GM21576 (cell line): ENCODE data around the gene MIOS.

ENCODE experiments used
- ATAC-seq: cut with Tn5 transposase; IDR thresholded peaks from one replicate; pipeline ENCODE4 v1.9.1; 2021; ENCODE audit warnings: mild to moderate bottlenecking, moderate library complexity; ENCODE audit not compliant: unreplicated experiment

MIOS gene

DNA sequence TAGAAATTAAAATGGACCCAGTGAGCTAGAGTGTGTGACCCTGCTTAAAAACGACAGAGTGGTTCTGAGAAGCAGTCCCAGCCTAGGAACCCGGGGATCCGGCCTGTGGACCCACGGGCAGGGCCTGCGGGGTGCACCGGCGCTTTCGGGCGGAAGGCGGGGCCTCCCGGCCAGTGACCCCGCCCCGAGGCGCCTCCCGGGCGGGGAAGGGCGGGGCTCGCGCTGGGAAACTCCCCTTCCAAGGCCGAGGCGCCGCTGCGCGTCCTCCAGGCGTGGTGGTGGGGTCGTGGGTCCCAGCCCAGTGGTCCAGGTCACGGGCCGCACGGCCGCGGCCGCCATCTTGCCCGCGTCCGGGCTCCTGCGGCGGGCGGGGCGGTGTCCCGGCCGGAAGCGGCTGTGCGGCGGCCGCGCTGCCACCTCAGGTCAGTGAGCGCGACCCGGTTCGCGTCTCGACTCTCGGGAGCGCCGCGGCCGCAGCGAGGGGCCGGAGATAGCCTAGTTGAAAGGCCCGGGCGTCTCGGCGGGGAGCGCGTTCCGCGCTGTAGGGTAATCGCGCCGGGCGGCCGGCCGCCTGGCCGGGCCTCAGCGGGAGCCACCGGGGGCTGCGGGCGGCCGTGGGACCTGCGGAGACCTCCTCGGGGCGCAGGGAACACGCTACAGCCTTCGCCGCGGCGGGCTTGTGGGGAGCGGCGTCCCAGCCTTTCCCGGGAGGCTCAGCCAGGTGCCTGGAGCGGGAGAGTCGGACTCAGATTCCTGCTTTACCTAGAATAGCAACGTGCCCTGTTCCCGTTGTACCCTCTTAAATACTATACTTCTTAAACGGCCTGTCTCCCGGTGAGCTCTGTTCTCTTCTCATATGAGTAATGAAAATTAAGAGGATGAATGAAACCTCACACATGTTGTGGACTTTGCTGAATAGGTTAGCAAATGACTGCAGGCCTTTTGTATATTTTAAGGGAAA is at the start of gene MIOS:
Gene MIOS (plus strand): TSS at position 234 of the 961 bp plus-strand sequence. CDS start 5,592 bp downstream, outside the sequence.
- peak; percentile 65 for ATAC-seq

DNA sequence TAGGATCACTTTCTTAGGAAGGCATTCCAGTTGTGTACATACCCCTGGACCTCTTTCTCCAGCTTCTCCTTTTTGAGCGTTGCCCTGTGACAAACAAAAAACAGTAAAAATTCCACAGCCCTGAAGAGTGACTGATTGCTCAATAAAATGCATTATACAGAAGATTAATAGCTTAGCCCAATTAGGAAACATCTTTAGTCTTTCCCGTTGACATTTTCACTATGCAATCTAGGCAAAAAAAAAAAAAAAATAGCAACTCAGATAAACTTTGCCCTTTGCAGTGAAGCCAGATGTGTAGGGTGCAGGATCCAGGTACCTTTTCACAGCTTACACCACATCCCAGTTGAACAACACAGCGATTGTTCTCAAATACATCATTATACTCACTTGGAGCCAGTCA is 48.9 kb upstream of the MIOS start:
- ATAC-seq, result no peak

DNA sequence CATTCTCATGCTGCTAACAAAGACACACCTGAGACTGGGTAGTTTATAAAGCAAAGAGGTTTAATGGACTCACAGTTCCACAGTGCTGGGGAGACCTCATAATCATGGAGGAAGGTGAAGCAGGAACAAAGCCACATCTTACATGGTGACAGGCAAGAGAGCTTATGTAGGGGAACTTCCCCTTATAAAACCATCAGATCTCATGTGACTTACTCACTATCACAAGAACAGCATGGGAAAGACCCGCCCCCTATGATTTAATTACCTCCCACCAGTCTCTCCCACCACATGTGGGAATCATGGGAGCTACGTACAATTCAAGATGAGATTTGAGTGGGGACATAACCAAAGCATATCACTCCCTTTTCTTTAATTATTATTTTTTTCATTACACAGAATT is 47.6 kb upstream of the MIOS start:
- no peak for ATAC-seq

DNA sequence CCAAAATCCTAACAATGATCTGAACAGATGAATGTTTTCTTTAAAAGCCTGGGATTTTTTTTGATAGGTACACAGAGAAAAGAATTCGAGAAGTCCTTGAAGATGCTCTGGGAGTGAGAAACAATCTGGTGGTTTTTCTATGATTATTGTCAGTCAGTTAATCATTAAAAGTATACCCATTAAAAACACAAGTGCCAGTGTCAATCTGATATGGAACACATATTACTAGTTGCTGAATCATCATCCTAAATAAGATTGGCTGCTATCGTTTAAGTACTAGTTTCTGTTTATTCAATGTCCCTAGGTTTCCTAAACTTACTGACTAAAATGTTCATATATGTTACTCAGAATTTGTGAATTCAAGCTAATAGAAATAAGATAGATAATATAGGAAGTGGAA is 47.2 kb upstream of the MIOS start:
- no peak for ATAC-seq

DNA sequence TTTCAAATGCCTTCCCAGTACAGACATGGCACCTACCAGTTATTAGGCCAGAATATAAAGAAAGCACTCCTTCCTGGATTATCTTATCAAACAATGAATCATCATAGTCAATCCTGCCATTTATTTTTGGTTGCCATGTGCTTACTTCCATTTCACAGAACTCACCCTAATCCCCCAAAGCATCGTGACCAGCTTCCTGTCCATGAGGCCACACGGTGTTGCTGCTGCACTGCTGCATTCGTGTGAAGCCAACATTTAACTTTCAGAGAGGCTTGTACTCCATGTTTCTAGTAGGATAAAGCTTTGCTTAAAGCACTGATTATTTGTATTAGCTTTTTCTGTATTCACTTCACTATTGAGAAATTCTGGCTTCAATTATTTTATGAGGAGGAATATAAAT is 45.4 kb upstream of the MIOS start:
- no peak for ATAC-seq

DNA sequence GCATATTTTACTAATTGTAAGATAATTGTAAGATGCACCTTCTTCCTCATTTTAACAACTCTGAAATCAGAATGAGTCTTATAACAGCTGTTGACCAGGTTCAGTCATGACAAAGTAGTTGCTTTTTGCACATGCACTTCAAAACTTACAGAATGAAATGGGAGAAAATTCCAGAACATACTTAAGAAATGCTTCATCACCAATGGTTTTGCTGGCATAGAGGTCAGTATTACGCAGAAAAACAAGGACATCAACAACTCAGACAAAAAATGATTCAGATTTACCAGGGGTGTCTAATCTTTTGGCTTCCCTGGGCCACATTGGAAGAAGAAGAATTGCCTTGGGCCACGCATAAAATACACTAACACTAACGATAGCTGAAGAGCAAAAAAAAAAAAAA is 44.3 kb upstream of the MIOS start:
- no peak for ATAC-seq

DNA sequence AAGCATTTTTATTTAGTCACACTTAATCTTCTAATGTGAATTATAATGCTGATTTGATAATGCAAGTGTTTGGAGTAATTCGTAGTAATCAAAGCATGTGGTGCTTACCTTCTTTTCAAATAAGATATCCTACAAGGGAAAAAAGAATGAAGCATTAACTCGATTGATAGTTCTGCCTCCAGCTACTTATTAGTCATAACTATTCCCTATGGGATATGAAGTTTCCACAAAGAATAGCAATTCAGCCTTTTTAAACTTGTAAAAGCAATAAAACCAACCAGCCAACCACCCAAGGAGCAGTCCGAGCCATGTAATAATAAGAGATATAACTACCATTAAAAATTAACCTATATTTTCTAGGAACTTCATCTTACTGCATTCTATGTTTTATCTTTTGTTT is 42.6 kb upstream of the MIOS start:
- ATAC-seq, result no peak

DNA sequence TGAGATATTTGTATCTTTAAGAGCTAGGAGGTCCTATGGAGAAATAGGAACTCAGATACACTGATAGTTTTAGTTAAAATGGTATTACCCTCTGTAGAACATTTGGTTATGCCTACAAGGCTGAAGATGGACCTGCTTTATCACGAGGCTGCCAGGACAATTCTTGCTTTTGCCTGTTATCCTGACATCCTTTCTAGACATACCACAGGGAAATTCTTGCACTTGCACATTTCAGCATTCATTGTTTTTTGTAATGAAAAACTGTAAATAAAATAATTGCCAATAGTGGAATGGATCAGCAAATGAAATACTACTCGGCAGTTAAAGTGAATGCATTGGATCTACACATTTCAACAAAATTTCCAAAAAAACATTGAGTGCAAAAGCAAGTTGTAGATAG is 40.7 kb upstream of the MIOS start:
- ATAC-seq, result no peak

DNA sequence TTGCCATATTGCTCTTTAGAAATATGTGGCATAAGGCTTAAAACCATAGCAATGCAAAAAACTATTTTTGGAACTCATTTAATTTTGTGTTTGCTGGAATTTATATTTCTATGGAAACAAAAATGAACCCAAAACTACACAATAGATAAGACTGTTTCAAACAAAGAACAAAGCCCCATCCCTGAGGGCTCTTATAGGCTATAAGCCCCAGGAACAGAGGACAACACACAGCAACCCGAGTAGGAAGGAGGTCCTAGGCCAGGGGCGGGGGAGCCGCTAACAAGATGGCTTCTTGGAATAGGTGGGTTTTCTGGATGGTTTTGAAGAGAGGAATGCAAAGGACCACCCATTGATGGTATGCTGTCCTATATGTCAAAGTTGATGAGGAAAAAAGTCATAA is 39.6 kb upstream of the MIOS start:
- no peak for ATAC-seq

DNA sequence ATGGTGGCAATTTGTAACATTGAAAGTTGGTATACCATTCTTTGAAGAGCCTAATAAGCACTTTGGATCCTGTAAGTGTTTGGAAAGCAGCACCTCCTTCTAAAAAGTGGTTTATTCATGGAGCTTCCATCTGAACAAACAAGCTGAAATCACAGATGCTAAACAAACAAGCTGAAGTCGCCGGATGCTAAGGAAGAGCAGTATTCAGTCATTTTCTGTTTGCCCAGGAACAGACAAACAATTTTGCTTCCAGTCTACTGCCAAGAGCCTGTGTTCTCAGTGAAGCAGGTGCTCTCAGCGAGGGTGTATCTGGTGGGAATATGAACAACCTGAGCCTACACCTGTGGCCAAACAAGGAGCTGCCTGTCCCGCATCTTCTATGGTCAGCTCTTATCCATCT is 37.4 kb upstream of the MIOS start:
- ATAC-seq, result no peak

DNA sequence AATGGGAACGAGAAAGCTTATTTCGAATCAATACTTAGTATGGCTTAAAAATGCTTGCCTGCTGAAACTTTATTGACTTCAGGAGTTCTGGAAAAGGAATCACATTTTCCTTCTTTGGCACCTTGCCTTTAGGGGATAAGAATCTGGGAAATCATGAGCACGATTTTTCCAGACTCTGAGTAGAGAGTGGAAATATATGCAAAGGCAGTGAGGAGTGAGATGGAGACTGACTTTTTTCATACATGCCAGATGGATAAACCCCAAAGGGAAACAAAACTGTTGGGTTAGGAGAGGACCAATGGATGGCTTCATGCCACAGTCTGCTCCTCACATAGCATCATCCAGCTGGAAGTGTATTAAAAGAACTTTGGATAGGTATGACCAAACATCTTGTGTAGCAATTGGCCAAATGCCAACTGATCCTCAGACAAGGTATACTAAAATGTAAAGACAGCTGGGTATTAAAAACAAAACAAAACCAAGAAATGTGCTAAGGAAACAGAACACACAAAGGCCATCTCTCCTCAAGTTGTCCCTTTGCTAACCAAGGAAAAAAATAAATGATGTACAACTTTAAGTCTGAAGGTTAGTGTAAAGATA is 32.8 kb upstream of the MIOS start:
- no peak for ATAC-seq

DNA sequence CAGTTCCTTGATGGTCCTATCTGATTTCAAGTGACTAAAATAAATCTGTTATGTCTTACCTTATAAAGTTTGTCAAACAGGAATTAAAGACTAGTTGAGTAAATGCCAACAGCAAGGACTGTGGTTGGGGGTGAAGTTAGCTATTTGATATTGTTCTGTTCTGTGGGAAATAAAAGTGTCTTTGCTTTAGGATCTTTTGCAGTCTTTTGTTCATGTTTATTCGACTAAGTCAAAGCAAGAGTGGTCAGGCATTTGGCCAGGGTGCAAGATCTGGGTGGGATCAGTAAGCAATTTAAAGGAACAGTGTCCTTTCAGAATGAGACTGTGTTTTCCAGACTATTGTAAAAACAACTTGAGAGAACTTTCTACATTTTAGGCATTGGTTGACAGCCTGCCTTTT is 31.0 kb upstream of the MIOS start, which contains the start of gene COL28A1:
Gene COL28A1 (minus strand): TSS at position 183 of the 400 bp plus-strand sequence. CDS start 2,998 bp downstream, outside the sequence.
- no peak for ATAC-seq

DNA sequence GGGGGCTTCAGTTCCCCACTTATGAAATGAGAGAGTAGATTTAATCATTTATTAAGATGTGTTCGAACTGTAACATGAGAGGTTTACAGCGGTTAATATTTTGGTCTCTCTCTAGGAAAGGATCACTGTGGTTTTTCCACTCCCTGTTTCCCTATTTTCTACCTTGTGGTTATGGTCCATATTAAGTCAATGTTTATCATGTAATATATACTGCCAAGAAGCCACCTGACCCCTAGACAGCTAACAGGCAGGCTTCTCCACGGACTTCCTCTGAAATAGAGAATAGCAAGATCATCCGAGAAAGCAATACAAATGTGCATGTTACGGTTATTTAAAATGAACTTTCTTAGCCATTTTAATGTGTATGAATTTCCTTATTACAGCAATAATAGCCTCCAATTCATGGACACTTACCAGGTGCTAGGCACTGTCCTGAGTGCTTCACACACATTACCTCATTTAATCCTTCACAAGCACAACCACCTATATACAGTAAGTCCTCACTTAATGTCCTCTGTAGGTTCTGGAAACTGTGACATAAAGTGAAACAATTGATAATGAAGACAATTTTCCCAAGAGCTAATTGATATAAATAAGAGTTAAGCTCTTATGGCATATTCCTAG is 30.2 kb upstream of the MIOS start:
- ATAC-seq, result no peak

DNA sequence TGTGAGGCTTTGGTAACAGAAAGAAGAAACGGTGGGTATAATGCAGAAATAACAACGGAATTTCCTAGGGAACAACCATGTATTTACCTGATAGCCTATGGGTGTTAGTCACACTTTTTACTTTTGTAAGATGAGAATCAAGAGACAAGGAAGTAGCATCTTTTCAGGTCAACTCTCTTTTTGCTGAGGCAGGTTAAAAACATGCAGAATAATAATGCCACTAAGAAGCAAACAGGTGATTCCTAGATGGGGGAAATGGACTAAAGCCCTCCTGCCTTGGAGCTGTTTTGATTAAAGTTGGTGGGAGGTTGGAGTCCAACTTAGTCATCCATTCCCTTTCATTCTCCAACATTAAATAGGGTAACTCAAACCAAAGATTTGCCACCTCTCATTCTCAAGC is 29.0 kb upstream of the MIOS start:
- ATAC-seq, result no peak

DNA sequence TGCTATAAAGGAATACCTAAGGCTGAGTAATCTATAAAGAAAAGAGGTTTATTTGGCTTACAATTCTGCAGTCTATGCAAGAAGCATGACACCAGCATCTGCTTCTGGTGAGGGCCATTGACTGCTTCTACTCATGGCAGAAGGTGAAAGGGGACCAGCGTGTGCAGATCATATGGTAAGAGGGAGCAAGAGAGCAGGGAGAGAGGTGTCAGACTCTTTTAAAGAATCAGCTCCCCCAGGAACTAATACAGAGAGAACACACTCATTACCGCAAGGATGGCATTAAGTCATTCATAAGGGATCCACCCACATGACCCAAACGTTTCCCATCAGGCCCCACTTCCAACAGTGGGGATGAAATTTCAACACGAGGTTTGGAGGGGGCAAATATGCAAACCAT is 27.5 kb upstream of the MIOS start:
- ATAC-seq, result no peak

DNA sequence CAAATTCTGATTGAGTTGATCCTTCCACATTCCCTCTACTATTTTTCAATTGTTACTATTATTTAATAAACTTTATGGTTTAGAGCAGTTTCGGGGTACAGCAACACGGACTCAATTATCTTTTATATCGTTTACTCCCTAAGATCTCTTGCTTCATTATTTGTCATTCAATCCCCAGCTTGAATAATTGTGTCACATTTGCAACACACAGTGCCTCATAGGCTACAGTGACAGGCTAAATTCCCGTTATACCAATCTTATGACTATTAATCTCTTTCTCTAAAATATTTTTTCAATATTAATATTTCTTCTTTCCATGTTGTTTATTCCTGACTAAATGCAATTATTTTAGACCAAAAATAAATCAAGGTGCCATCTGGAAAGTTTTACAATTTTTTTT is 27.0 kb upstream of the MIOS start:
- ATAC-seq, result no peak

DNA sequence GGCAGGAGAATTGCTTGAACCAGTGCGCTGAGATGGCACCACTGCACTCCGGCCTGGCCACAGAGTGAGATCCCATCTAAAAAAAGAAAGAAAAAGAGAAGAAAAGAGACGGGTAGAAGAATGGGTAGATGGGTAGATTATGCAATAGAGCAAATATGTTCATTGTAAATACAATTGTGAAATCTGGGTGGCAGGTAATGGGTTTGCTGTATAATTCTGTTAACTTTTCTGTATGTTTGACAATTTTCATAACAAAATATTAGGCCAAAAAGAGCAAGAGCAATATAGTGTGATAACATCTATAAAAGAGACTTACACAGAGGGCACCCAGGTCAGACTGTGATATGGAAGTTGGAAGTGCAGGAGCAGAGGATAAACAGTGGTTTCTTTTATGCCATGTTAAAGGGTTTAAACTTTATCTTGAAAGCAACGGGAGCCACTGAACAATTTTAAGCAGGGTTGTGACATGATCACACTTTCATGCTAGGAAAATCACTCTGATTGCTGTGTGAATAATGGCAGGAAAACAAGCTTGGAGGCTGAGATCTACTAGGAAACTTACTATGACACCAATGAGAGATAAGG is 24.3 kb upstream of the MIOS start:
- no peak for ATAC-seq

DNA sequence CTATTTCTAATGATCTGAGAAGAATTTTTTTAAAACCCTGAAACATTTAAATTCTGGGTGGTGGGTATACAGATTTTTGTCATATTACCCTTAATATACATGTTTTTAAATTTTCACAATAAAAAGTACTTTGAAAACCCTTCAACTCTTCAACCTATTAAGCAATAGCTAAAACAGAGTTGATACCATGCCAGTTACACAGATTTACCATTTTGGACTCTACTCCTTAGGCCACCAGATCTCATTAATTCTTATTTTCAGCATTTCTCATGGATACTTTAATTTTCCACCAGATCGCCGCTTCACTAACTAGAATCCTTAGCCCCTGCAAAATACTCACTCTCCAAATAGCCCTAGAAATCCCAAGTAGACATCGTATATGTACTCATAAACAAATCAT is 18.3 kb upstream of the MIOS start:
- no peak for ATAC-seq

DNA sequence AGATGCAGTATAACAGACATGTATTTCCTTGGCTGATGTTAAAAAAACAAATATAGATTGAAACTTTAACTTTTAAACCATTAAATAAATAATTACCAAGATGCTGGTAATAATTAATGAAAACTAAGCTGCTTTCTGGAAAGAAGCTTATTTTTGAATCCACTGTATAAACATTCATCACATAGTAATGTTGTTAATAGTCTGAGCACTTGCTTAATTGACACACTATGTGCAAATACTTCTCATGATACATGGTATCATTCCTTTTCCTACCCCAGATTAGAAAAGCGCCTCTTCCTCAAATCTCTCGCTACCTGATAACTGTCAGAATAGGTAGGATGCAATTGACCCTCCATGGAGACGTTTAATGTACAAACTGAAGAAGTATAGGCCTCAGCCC is 16.0 kb upstream of the MIOS start:
- ATAC-seq, result no peak

DNA sequence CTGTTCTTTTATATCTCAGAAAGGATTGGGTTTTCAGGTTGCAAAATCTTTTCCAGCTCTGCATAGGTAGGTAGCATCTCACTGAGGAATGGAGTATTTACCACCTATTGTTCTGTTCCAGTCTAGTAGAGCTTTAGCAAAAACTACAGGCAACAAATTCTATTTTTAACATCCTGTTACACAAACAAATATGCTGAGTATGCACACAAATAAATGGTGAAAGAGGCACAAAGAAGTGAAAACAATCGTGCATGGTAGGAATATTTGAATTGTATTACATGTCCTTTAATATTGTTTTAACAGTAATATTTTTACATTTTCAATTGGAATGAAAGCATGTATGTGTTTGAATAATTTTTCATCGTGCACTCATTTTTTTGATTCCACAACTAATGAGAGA is 14.5 kb upstream of the MIOS start:
- no peak for ATAC-seq

DNA sequence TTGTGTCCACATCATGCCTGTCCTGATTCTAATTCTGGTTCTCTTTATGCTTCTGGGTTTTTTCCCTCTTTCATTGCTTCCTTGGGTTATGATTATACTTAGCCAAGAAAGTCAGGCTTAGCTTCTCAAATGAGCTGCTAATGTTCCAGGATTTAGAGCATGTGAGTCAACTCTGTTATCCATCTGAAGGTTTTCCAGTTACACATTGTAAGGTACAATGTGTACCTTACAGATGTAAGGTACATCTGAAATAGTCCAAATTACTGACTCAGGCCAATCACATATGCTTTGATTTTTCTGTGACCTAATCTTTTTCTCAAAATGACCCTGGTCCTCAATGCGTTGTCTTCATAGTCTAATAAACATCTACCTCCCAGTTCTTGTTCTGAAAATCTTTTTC is 13.3 kb upstream of the MIOS start:
- ATAC-seq, result no peak
